ENCODE results near the gene ZGLP1.
"Not testable (repeated sequence)": the region's sequence is repeated elsewhere in the genome, so short reads cannot be mapped to it uniquely, and the experiment has no call there.

Gene ZGLP1

DNA sequence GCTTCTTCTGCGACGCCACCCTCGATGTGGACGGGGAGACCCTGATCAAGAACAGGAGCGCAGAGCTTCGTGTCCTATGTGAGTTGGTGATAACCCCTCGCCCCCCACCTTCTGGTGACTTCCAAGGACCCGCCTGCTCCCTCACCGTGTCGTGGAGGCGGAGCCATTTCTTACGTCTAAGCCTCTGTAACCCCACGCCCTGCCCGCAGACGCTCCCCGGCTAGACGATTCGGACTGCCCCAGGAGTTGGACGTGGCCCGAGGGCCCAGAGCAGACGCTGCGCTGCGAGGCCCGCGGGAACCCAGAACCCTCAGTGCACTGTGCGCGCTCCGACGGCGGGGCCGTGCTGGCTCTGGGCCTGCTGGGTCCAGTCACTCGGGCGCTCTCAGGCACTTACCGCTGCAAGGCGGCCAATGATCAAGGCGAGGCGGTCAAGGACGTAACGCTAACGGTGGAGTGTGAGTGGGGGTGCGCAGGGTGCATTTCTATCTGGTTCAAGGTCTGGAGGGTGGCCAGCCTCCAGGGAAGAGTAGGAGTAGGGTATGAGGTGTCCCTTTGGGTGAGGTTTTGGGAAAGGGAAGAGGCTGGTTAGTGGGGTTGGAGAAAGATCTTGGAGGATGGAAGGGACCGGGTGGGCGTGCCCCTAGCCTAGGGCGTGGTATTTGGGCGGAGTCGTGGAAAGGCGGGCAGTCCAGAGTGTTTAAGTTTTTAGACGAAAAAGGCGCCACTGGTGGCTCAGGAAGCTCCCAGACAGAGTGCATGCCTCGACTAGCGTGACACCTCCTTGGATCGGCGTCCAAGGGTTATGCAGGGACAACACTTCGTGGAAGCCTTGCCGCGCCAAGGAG is 16.6 kb downstream of the ZGLP1 start:
- no peak for DNase-seq

DNA sequence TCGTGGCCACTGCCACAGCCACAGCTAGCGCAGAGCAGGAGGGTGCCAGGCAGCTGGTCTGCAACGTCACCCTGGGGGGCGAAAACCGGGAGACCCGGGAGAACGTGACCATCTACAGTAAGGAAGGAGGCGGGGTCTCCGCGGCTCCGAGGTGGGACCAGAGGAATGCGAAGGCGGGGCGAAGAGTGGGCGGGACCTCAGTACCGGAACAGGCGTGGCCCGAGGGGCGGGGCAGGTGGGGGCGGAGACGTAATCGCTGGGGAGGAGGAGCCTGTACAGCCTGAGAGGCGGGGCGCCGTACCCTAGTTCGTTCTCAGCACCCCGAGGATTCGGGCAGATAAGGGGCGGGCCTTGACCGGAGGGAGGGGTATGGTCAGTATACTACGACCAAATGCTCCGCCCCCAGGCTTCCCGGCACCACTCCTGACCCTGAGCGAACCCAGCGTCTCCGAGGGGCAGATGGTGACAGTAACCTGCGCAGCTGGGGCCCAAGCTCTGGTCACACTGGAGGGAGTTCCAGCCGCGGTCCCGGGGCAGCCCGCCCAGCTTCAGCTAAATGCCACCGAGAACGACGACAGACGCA is 17.3 kb downstream of the ZGLP1 start:
- DNase-seq, result no peak

DNA sequence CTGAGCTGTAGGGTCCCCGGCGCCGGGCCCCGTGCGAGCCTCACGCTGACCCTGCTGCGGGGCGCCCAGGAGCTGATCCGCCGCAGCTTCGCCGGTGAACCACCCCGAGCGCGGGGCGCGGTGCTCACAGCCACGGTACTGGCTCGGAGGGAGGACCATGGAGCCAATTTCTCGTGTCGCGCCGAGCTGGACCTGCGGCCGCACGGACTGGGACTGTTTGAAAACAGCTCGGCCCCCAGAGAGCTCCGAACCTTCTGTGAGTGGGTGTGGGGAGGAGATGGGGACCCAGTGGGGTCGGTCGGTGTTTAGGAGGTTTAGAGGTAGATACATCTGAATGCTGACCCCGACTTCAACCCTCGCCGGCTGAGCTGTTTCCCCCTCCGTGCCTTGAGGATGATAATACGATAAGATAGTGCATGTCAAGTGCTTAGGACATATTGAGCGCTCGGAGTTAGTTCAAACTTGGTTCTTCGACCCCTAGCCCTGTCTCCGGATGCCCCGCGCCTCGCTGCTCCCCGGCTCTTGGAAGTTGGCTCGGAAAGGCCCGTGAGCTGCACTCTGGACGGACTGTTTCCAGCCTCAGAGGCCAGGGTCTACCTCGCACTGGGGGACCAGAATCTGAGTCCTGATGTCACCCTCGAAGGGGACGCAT is 17.9 kb downstream of the ZGLP1 start:
- DNase-seq, result no peak

DNA sequence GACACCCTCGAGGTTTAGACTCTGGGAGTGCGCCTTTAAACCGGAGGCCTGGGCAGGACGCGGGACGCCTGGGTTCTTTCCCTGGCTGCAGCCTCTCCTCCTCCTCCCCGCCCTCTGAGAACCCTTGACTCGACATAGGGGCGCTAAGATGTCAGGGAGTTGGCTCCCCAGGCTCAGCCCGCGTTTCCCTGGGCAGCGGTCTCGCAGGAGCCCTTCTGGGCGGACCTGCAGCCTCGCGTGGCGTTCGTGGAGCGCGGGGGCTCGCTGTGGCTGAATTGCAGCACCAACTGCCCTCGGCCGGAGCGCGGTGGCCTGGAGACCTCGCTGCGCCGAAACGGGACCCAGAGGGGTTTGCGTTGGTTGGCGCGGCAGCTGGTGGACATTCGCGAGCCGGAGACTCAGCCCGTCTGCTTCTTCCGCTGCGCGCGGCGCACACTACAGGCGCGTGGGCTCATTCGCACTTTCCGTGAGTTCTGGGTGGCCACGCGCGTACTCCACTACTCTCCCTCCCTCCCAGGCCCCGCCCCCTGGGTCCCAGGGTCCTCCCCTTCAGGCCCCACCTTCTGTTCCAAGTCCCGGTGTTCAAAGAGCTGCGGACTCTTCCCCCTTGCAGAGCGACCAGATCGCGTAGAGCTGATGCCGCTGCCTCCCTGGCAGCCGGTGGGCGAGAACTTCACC is 18.6 kb downstream of the ZGLP1 start:
- DNase-seq, result peak; percentile 29

DNA sequence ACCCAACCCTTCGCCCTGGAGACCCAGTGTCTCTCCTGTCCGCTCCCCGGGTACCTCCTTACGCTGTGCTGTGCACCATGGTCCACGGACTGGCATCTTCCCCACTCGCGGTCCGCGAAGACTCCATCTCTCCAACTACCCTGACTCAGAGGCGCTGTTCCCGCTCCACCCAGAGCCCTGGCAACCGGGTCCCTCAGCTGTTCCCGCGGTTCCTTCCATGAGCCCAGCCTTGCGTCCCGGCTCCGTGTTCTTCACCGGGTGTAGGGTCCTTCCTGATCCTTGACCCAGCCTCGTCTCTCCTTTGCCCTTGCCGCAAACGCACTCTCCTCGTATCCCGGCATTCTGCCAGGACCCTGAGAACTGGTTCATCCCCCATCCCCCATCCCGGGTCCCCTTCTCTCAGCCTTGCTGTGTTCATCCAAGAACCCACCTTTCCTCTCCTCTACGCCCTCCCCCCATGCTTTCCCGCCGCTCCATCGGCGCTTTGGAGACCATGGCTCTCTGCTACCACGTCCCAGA is 19.2 kb downstream of the ZGLP1 start:
- no peak for DNase-seq

DNA sequence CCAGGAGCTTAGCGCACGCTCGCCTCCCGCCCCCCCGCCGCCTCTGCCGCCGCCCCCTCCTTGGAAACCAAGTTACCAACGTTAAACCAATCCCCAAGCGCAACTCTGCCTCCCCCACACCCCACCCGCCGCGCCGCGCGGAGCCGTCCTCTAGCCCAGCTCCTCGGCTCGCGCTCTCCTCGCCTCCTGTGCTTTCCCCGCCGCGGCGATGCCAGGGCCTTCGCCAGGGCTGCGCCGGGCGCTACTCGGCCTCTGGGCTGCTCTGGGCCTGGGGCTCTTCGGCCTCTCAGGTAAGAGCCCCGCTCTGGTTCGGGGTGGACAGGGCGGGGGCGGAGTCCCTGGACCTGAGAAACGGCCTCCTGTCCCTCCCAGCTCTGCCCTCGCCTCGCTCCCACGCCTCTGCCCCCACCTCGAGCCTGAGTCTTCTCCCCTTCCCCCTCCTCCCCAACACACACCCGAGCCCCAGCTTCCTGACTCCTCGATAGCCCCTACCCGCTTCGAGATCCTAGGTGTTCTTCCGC is 19.7 kb downstream of the ZGLP1 start, which contains the start of gene ICAM5:
Gene ICAM5 (plus strand): TSS at position 117 of the 521 bp plus-strand sequence. CDS start 92 bp downstream, at position 209.
- peak; percentile 66 for DNase-seq

DNA sequence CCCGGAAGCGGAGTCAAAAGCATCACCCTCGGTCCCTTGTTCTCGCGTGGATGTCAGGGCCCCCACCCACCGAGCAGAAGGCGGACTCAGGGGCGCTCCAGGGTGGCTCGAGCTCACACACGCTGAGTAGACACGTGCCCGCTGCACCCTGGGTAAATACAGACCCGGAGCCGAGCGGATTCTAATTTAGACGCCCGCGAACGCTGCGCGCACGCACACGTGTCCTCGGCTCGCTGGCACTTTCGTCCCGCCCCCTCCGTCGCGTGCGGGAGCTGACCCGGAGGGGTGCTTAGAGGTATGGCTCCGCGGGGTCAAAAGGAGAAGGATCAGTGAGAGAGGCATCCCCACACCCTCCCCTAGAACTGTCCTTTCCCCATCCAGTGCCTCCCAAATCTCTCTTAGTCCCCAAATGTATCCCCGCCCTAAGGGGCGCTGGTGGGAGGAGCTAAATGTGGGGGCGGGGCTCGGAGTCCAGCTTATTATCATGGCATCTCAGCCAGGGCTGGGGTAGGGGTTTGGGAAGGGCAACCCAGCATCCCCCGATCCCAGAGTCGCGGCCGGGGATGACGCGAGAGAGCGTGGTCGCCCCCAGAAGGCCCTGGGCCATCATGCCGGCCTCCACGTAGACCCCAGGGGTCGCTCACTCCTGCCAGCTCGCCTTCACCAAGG is 20.3 kb downstream of the ZGLP1 start:
- DNase-seq, result peak; percentile 70

DNA sequence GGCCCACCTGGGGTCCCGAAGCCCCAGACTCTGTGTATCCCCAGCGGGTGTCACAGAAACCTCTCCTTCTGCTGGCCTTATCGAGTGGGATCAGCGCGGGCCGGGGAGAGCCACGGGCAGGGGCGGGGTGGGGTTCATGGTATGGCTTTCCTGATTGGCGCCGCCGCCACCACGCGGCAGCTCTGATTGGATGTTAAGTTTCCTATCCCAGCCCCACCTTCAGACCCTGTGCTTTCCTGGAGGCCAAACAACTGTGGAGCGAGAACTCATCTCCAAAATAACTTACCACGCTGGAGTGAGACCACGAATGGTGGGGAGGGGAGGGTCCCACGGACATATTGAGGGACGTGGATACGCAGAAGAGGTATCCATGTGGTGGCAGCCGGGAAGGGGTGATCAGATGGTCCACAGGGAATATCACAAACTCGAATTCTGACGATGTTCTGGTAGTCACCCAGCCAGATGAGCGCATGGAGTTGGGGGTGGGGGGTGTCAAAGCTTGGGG is 20.9 kb downstream of the ZGLP1 start:
- no peak for DNase-seq

DNA sequence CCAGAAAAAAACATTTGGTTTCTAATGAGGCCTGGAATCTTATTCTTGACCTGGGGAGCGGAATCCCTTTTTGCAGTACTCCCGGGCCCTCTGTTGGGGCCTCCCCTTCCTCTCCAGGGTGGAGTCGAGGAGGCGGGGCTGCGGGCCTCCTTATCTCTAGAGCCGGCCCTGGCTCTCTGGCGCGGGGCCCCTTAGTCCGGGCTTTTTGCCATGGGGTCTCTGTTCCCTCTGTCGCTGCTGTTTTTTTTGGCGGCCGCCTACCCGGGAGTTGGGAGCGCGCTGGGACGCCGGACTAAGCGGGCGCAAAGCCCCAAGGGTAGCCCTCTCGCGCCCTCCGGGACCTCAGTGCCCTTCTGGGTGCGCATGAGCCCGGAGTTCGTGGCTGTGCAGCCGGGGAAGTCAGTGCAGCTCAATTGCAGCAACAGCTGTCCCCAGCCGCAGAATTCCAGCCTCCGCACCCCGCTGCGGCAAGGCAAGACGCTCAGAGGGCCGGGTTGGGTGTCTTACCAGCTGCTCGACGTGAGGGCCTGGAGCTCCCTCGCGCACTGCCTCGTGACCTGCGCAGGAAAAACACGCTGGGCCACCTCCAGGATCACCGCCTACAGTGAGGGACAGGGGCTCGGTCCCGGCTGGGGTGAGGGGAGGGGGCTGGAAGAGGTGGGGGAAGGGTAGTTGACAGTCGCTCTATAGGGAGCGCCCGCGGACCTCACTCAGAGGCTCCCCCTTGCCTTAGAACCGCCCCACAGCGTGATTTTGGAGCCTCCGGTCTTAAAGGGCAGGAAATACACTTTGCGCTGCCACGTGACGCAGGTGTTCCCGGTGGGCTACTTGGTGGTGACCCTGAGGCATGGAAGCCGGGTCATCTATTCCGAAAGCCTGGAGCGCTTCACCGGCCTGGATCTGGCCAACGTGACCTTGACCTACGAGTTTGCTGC is 22.5 kb downstream of the ZGLP1 start, which contains the start of gene ICAM4:
Gene ICAM4 (plus strand): TSS at position 153 of the 935 bp plus-strand sequence. CDS start 58 bp downstream, at position 211.
- peak; percentile 74 for DNase-seq

DNA sequence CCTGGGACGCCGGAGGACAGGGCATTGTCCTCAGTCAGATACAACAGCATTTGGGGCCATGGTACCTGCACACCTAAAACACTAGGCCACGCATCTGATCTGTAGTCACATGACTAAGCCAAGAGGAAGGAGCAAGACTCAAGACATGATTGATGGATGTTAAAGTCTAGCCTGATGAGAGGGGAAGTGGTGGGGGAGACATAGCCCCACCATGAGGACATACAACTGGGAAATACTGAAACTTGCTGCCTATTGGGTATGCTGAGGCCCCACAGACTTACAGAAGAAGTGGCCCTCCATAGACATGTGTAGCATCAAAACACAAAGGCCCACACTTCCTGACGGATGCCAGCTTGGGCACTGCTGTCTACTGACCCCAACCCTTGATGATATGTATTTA is 24.2 kb downstream of the ZGLP1 start:
- DNase-seq, result no peak

DNA sequence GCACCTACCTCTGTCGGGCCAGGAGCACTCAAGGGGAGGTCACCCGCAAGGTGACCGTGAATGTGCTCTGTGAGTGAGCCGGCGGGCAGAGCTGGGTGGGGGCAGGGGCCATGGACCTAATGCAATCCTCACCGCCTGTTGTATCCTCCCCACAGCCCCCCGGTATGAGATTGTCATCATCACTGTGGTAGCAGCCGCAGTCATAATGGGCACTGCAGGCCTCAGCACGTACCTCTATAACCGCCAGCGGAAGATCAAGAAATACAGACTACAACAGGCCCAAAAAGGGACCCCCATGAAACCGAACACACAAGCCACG is 24.7 kb downstream of the ZGLP1 start:
- no peak for DNase-seq

DNA sequence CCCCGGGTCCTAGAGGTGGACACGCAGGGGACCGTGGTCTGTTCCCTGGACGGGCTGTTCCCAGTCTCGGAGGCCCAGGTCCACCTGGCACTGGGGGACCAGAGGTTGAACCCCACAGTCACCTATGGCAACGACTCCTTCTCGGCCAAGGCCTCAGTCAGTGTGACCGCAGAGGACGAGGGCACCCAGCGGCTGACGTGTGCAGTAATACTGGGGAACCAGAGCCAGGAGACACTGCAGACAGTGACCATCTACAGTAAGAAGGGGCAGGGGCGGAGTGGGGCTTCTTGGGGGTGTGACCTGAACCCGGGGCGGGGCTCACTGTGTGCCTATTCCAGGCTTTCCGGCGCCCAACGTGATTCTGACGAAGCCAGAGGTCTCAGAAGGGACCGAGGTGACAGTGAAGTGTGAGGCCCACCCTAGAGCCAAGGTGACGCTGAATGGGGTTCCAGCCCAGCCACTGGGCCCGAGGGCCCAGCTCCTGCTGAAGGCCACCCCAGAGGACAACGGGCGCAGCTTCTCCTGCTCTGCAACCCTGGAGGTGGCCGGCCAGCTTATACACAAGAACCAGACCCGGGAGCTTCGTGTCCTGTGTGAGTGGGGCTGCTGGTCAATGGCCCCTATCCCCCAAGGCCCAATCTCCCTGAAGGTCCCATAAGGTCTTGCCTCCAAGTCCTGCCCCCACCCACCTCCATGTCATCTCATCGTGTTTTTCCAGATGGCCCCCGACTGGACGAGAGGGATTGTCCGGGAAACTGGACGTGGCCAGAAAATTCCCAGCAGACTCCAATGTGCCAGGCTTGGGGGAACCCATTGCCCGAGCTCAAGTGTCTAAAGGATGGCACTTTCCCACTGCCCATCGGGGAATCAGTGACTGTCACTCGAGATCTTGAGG is 25.3 kb downstream of the ZGLP1 start:
- no peak for DNase-seq

DNA sequence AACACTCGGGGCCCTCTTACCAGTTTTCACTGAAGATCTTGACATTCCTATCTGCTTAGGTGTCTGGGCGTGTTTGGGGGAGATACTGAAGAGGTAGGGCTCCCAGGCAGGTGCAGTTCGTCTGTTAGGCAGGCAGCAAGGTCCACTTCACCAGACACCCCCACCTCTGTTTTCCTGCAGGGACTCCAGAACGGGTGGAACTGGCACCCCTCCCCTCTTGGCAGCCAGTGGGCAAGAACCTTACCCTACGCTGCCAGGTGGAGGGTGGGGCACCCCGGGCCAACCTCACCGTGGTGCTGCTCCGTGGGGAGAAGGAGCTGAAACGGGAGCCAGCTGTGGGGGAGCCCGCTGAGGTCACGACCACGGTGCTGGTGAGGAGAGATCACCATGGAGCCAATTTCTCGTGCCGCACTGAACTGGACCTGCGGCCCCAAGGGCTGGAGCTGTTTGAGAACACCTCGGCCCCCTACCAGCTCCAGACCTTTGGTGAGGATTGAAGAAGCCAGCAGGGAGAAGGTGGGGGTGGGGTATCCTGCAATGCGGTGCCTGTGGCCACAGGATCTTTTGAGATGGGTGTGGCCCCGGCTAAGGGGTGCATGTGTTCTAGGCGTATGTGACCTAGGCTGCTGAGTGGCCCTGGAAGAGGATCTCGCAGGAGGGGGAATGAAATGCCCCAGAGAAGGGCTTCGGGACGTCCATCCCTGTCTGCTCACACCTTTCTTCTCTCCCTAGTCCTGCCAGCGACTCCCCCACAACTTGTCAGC is 26.1 kb downstream of the ZGLP1 start:
- no peak for DNase-seq

DNA sequence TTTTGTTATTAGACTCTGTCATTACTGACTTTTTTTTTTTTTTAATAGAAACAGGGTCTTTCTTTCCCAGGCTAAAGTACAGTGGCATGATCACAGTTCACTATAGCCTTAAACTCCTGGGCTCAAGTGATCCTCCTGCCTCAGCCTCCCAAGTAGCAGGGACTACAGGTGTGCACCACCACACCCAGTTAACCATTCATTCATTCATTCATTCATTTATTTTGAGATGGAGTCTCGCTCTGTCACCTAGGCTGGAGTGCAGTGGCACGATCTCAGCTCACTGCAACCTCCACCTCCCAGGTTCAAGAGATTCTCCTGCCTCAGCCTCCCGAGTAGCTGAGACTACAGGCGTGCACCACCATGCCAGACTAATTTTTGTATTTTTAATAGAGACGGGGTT is 27.6 kb downstream of the ZGLP1 start:
- not testable (repeated sequence) for DNase-seq

DNA sequence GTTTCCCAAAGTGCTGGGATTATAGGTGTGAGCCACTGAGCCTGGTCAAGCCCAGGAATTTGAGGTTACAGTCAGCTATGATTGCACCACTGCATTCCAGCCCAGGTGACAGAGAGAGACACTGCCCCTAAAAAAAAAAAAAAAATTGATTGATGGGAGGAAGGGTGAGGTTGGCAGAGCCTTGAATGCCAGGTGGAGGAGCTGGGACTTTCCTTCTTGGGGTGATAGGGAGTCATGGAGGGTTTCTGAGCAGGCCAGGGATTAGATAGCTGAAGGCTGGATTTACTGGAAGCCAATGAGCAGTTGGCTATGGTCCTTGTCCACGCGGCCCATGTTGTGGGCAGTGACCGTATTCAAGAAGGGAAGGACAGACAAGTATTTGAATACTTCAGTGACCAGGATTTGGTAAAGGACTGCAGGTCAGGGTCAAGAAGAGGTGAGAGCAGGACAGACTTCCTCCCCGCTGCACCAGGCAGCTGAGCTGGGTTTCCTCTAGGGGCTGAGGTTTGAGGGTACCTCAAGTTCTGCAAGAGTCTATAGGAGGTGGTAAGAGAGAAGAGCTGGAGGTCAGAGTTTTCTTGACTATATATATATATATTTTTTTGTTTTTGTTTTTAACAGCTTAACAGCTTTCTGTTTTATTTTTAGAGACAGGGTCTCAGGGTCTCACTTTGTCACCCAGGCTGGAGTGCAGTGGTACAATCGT is 29.7 kb downstream of the ZGLP1 start:
- DNase-seq, result no peak

DNA sequence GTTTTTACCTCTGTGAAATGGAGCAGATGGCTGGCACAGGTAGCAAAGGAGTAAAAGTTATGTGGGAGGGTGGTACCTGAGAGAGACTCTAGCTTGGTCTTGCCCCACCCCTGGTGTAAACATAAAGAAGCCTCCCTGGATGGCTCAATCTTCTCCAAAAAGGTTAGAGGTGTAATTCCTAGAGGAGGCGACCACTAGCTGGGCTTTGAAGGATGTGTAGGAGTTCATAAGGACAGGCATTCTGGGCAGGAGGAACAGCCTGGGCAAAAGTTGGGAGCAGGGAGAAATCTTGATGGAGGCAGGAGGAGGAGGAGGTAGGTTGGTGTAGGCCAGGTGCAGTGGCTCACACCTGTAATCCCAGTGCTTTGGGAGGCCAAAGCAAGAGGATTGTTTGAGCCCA is 30.7 kb downstream of the ZGLP1 start:
- no peak for DNase-seq

DNA sequence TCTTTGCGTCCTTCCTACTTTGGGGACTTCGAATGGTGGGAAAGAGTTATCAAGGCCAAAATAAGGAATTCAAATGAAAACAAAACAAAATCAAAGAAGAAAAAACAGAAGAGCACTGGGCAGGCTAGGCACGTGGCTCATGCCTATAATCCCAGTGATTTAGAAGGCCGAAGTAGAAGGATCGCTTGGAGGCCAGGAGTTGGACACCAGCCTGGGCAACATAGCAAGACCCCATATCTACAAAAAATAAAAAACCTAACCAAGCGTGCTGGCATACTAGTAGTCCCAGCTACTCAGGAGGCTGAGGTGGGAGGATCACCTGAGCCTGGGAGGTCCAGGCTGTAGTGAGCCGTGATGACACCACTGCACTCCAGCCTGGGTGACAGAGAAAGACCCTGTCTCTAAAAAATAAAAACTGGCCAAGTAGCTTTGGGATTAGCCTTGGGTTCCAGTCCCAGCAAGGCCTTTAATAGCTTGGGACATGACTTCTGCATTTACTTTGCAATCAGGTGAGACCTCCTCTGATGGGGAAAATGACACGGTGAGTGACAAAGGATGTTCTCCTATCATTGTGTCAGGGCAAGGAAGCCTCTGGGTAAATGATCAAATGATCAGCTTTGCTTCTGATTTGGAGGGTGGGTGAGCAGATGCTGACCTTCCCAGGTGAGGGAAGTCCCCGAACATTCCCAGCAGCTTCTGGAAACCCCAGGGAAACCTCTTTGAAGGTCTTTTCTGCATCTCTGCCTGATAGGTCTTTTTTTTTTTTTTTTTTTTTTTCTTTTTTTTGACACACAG is 31.6 kb downstream of the ZGLP1 start:
- no peak for DNase-seq

DNA sequence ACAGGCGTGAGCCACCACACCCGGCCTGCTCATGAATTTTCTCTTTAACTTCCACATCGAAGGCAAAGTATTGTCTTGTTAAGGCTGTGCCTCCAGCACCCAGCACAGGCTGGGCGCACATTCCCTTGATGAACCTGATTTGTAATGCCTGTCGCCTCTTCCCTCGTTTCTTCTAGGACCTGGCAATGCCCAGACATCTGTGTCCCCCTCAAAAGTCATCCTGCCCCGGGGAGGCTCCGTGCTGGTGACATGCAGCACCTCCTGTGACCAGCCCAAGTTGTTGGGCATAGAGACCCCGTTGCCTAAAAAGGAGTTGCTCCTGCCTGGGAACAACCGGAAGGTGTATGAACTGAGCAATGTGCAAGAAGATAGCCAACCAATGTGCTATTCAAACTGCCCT is 35.0 kb downstream of the ZGLP1 start:
- DNase-seq, result no peak
